ENCODE data around the gene ZFP3.
"Not testable (repeated sequence)": the region's sequence is repeated elsewhere in the genome, so short reads cannot be mapped to it uniquely, and the experiment has no call there.

GRCh38 chr17:5128387-5128786 is 50.1 kb downstream of the ZFP3 start:
- TF ChIP-seq, protein P1, sequence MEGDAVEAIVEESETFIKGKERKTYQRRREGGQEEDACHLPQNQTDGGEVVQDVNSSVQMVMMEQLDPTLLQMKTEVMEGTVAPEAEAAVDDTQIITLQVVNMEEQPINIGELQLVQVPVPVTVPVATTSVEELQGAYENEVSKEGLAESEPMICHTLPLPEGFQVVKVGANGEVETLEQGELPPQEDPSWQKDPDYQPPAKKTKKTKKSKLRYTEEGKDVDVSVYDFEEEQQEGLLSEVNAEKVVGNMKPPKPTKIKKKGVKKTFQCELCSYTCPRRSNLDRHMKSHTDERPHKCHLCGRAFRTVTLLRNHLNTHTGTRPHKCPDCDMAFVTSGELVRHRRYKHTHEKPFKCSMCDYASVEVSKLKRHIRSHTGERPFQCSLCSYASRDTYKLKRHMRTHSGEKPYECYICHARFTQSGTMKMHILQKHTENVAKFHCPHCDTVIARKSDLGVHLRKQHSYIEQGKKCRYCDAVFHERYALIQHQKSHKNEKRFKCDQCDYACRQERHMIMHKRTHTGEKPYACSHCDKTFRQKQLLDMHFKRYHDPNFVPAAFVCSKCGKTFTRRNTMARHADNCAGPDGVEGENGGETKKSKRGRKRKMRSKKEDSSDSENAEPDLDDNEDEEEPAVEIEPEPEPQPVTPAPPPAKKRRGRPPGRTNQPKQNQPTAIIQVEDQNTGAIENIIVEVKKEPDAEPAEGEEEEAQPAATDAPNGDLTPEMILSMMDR (IDR thresholded peaks at IDR 0.05; ENCODE audit: borderline replicate concordance, extremely low read depth, low read length, poor library complexity, severe bottlenecking) = not testable (repeated sequence)
- not testable (repeated sequence) for TF ChIP-seq EZH2 (IDR thresholded peaks at IDR 0.05; ENCODE audit: borderline replicate concordance, low read depth, low read length, severe bottlenecking)

All from DND-41 (cell line).